GM18511 (cell line): Measurements from ENCODE around the gene PNMA3.
A peak's percentile ranks its signal among the peaks of the same experiment; 100 is the strongest.
"Not testable (repeated sequence)": the region's sequence is repeated elsewhere in the genome, so short reads cannot be mapped to it uniquely, and the experiment has no call there.

Experiments used
- ATAC-seq: cut with Tn5 transposase; IDR thresholded peaks from one replicate; pipeline ENCODE4 v1.9.1; 2021; ENCODE audit warnings: mild to moderate bottlenecking, moderate library complexity; ENCODE audit not compliant: unreplicated experiment

The PNMA3 gene

GRCh38 chrX:153055871-153056749 is at the start of gene PNMA3:
Gene PNMA3, plus strand, starts transcription at chrX:153056470. Its CDS starts 586 bp downstream, at chrX:153057056.
- ATAC-seq, result no peak

GRCh38 chrX:153017174-153017573 is 39.1 kb upstream of the PNMA3 start:
- not testable (repeated sequence) for ATAC-seq

- no peak for ATAC-seq
Observed at GRCh38 chrX:153019166-153019565, 37.1 kb upstream of the PNMA3 start.

GRCh38 chrX:153026501-153026900 is 29.8 kb upstream of the PNMA3 start:
- not testable (repeated sequence) for ATAC-seq

GRCh38 chrX:153028487-153028886 is 27.8 kb upstream of the PNMA3 start:
- ATAC-seq, result not testable (repeated sequence)

GRCh38 chrX:153029162-153029561 is 27.1 kb upstream of the PNMA3 start:
- ATAC-seq, result no peak

- ATAC-seq, result no peak
Observed at GRCh38 chrX:153029875-153030274, 26.4 kb upstream of the PNMA3 start.

GRCh38 chrX:153030801-153031200 is 25.5 kb upstream of the PNMA3 start:
- ATAC-seq, result no peak

GRCh38 chrX:153032397-153033118 is 23.7 kb upstream of the PNMA3 start:
- ATAC-seq, result peak; percentile 85

GRCh38 chrX:153049093-153049492 is 7.2 kb upstream of the PNMA3 start:
- no peak for ATAC-seq

GRCh38 chrX:153052534-153052933 is 3.7 kb upstream of the PNMA3 start:
- no peak for ATAC-seq

- no peak for ATAC-seq
Observed at GRCh38 chrX:153057281-153057680, 1.0 kb downstream of the PNMA3 start.

- ATAC-seq, result no peak
Observed at GRCh38 chrX:153059191-153060094, 3.2 kb downstream of the PNMA3 start.

GRCh38 chrX:153060095-153060445 is 3.8 kb downstream of the PNMA3 start:
- no peak for ATAC-seq

- no peak for ATAC-seq
Observed at GRCh38 chrX:153061732-153062131, 5.5 kb downstream of the PNMA3 start.

GRCh38 chrX:153063315-153063714 is 7.0 kb downstream of the PNMA3 start:
- no peak for ATAC-seq

- ATAC-seq, result no peak
Observed at GRCh38 chrX:153064061-153064460, 7.8 kb downstream of the PNMA3 start.

GRCh38 chrX:153065389-153065788 is 9.1 kb downstream of the PNMA3 start:
- ATAC-seq, result no peak

GRCh38 chrX:153066402-153066801 is 10.1 kb downstream of the PNMA3 start:
- not testable (repeated sequence) for ATAC-seq

GRCh38 chrX:153071909-153072583 is 15.8 kb downstream of the PNMA3 start, which contains the start of gene PNMA6A:
Gene PNMA6A, plus strand, starts transcription at chrX:153072454. Its CDS starts 609 bp downstream, at chrX:153073063.
- ATAC-seq, result peak; percentile 60
